ENCODE data around the gene POMGNT1. TPM values are rescaled to one million over a fixed set of nuclear protein-coding genes. Genes with fewer than 3 reads are reported as not detected.

The POMGNT1 gene
- total and polyA plus RNA-seq, 2 of the 13 experiments (the other 11 are each of a cell fraction or from before 2014, with no cell fraction given): 33.9 to 46.8 TPM

GRCh38 chr1:46183079-46183847, 15.0 kb downstream of the POMGNT1 start (continued):
- TF ChIP-seq SMAD1 (CRISPR knock-in tag; IDR thresholded peaks at IDR 0.05; ENCODE audit: borderline replicate concordance, low read depth) (no peak), KDM1A (CRISPR knock-in tag; IDR thresholded peaks at IDR 0.05) (no peak), ZBTB20 (CRISPR knock-in tag; IDR thresholded peaks at IDR 0.05; ENCODE audit: borderline replicate concordance, low read depth) (no peak), ZSCAN31 (CRISPR knock-in tag; IDR thresholded peaks at IDR 0.05; ENCODE audit: low read depth) (no peak), RARA (CRISPR knock-in tag; IDR thresholded peaks at IDR 0.05) (no peak; the same call in none of the 2 replicates), ZNF136 (CRISPR knock-in tag; IDR thresholded peaks at IDR 0.05; ENCODE audit: low read depth) (0 out of 2 replicates have a peak, but pooled peaks have one; percentile 50), FOSL1 (CRISPR knock-in tag; IDR thresholded peaks at IDR 0.05; ENCODE audit: borderline replicate concordance) (no peak), ZBTB14 (CRISPR knock-in tag; IDR thresholded peaks at IDR 0.05) (no peak), HCFC1 (IDR thresholded peaks at IDR 0.05; ENCODE audit: low read depth, low read length) (no peak), ZNF124 (CRISPR knock-in tag; IDR thresholded peaks at IDR 0.05) (no peak), CENPX (CRISPR knock-in tag; IDR thresholded peaks at IDR 0.05) (no peak), WIZ (CRISPR knock-in tag; IDR thresholded peaks at IDR 0.05) (no peak), HOXA9 (CRISPR knock-in tag; IDR thresholded peaks at IDR 0.05; ENCODE audit: borderline replicate concordance) (no peak), ZSCAN21 (CRISPR knock-in tag; IDR thresholded peaks at IDR 0.05; ENCODE audit: borderline replicate concordance) (no peak), CBX2 (IDR thresholded peaks at IDR 0.05; ENCODE audit: low read depth, low read length) (no peak), CBX2 (CRISPR knock-in tag; IDR thresholded peaks at IDR 0.05; ENCODE audit: low read depth) (no peak), HDAC1 (CRISPR knock-in tag; IDR thresholded peaks at IDR 0.05) (peak; percentile 21; the same call in 1 of the 2 replicates), RBM22 (optimal IDR thresholded peaks at IDR 0.05; ENCODE audit: low read length) (no peak), SALL1 (CRISPR knock-in tag; IDR thresholded peaks at IDR 0.05) (peak; percentile 82), ZNF670 (CRISPR knock-in tag; IDR thresholded peaks at IDR 0.05; ENCODE audit: borderline replicate concordance) (no peak), ZKSCAN5 (CRISPR knock-in tag; IDR thresholded peaks at IDR 0.05) (no peak), PLSCR1 (CRISPR knock-in tag; IDR thresholded peaks at IDR 0.05; ENCODE audit: borderline replicate concordance) (no peak), ZNF333 (CRISPR knock-in tag; IDR thresholded peaks at IDR 0.05; ENCODE audit: borderline replicate concordance) (no peak), HOXA5 (CRISPR knock-in tag; IDR thresholded peaks at IDR 0.05) (peak; percentile 51; the same call in 1 of the 2 replicates), ZNF674 (CRISPR knock-in tag; IDR thresholded peaks at IDR 0.05; ENCODE audit: low read depth) (no peak), ZFP90 (CRISPR knock-in tag; IDR thresholded peaks at IDR 0.05; ENCODE audit: borderline replicate concordance) (no peak; the same call in 1 of the 2 replicates), CBFB (CRISPR knock-in tag; IDR thresholded peaks at IDR 0.05) (no peak), IRX3 (CRISPR knock-in tag; IDR thresholded peaks at IDR 0.05; ENCODE audit: borderline replicate concordance, low read depth) (no peak), HDAC2 (CRISPR knock-in tag; IDR thresholded peaks at IDR 0.05) (no peak)
- TF ChIP-seq, protein P1, sequence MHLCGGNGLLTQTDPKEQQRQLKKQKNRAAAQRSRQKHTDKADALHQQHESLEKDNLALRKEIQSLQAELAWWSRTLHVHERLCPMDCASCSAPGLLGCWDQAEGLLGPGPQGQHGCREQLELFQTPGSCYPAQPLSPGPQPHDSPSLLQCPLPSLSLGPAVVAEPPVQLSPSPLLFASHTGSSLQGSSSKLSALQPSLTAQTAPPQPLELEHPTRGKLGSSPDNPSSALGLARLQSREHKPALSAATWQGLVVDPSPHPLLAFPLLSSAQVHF (CRISPR knock-in tag; IDR thresholded peaks at IDR 0.05): no peak

Measured in HepG2 (cell line).